HCT116 (cell line): ENCODE measurements around the gene RBM46. TPM values are rescaled to one million over a fixed set of nuclear protein-coding genes. Genes with fewer than 3 reads are reported as not detected.

Experiments
- ATAC-seq: fragments of 200-7000 bp; cut with Tn5 transposase; 2 replicates; pipeline ENCODE4 v1.9.1; 2020; ENCODE audit warnings: mild to moderate bottlenecking, moderate library complexity
- BruUV-seq: library from RNA; stranded (reverse); fragments of 400-500 nt; replicated peaks from 2 replicates; lab custom pipeline; 2021; lab: Mats Ljungman, UMichigan
- CTCF ChIA-PET: fragments of 300-600 bp; sonication (Branson Sonifier 250); formaldehyde crosslinking; loops from one replicate; lab custom pipeline; 2021; ENCODE audit warnings: antibody characterized with exemption; lab: Charles Lee
- POLR2A ChIA-PET: fragments of 300-600, 350-600 bp; sonication (Branson Sonifier 250); formaldehyde crosslinking; loops from one replicate; lab custom pipeline; 2021; ENCODE audit warnings: antibody characterized with exemption; lab: Charles Lee
- RAD21 ChIA-PET, 2 experiments: fragments of 300-600 bp; sonication (Branson Sonifier 250); formaldehyde crosslinking; loops; one replicate each; lab custom pipeline; 2023; ENCODE audit warnings: low total read pairs in 2 of 2; ENCODE audit not compliant: uncharacterized antibody in 2 of 2, unreplicated experiment in 2 of 2, low non-redundant PET in 1 of 2; lab: Charles Lee
- DNase-seq: peaks from one replicate; pipeline ENCODE4 v3.0.0-alpha.2; 2010; ENCODE audit warnings: low read depth, low spot score
- H2AFZ ChIP-seq: fragments of 200-600 bp; shearing (Covaris generic), sonication (generic); 2 replicates; pipeline ENCODE4 v1.6.1; 2017; ENCODE audit warnings: low read depth, mixed run types, mixed read lengths, antibody characterized with exemption, low read length; ENCODE audit not compliant: poor library complexity, severe bottlenecking
- H3K27ac ChIP-seq: 2 replicates; pipeline ENCODE4 v1.5.1; 2012; ENCODE audit warnings: low read depth, low read length
- H3K27me3 ChIP-seq: fragments of 200-600 bp; sonication (generic); 2 replicates; pipeline ENCODE4 v1.6.1; 2016; ENCODE audit warnings: mixed run types, low read length, mixed read lengths; ENCODE audit not compliant: insufficient read depth
- H3K36me3 ChIP-seq, 2 experiments: fragments of 200-500 bp in 1 of 2; fragments of 200-600 bp in 1 of 2; sonication (Bioruptor generic) in 1 of 2; sonication (generic) in 1 of 2; 2 replicates each; pipeline versions ENCODE4 v1.5.1 to v1.6.1; 2014 to 2016; ENCODE audit warnings: low read length in 2 of 2, inconsistent platforms in 1 of 2, mixed read lengths in 1 of 2, mixed run types in 1 of 2; ENCODE audit not compliant: insufficient read depth in 2 of 2, control insufficient read depth in 1 of 2
- H3K4me1 ChIP-seq, 2 experiments: fragments of 200-600 bp in 1 of 2; sonication (generic) in 1 of 2; 2 replicates each; pipeline versions ENCODE4 v1.5.1 to v1.6.1; 2012 to 2017; ENCODE audit warnings: low read length in 2 of 2, inconsistent platforms in 1 of 2, mild to moderate bottlenecking in 1 of 2, mixed read lengths in 1 of 2, mixed run types in 1 of 2, moderate library complexity in 1 of 2; ENCODE audit not compliant: insufficient read depth in 2 of 2, control insufficient read depth in 1 of 2
- H3K4me2 ChIP-seq: fragments of 200-600 bp; sonication (generic); 2 replicates; pipeline ENCODE4 v1.6.1; 2017; ENCODE audit warnings: mixed run types, low read length, mixed read lengths
- H3K4me3 ChIP-seq, 2 experiments: fragments of 200-600 bp in 1 of 2; sonication (generic) in 1 of 2; replicated peaks in 1 of 2; 2 replicates each; pipeline ENCODE4 v1.5.1; 2011 to 2016; ENCODE audit warnings: low read length in 2 of 2, control low read depth in 1 of 2, low read depth in 1 of 2, mild to moderate bottlenecking in 1 of 2, mixed read lengths in 1 of 2, mixed run types in 1 of 2
- H3K79me2 ChIP-seq: fragments of 200-600 bp; sonication (generic); 2 replicates; pipeline ENCODE4 v1.6.1; 2017; ENCODE audit warnings: mild to moderate bottlenecking, mixed run types, low read length, moderate library complexity, mixed read lengths; ENCODE audit not compliant: insufficient read depth
- H3K9ac ChIP-seq: fragments of 200-600 bp; sonication (generic); 2 replicates; pipeline ENCODE4 v1.6.1; 2016; ENCODE audit warnings: low read length, mixed read lengths
- H3K9me2 ChIP-seq: fragments of 200-600 bp; sonication (generic), shearing (Covaris generic); 2 replicates; pipeline ENCODE4 v1.6.1; 2017; ENCODE audit warnings: mixed run types, mild to moderate bottlenecking, moderate library complexity; ENCODE audit not compliant: insufficient read depth
- H3K9me3 ChIP-seq, 2 experiments: fragments of 200-500 bp in 1 of 2; fragments of 200-600 bp in 1 of 2; sonication (Bioruptor generic) in 1 of 2; sonication (generic) in 1 of 2; 2 replicates each; pipeline ENCODE4 v1.6.1; 2014 to 2017; ENCODE audit warnings: low read length in 2 of 2, mixed read lengths in 2 of 2, inconsistent platforms in 1 of 2, low read depth in 1 of 2, mild to moderate bottlenecking in 1 of 2, mixed run types in 1 of 2, moderate library complexity in 1 of 2; ENCODE audit not compliant: control insufficient read depth in 1 of 2, insufficient read depth in 1 of 2
- H4K20me1 ChIP-seq: fragments of 200-600 bp; sonication (generic), shearing (Covaris generic); 2 replicates; pipeline ENCODE4 v1.6.1; 2017; ENCODE audit warnings: mixed run types, mild to moderate bottlenecking, moderate library complexity; ENCODE audit not compliant: insufficient read depth
- CBX3 ChIP-seq: IDR thresholded peaks from 2 replicates; pipeline ENCODE4 v1.6.1; 2012; ENCODE audit warnings: low read depth
- CEBPB ChIP-seq: IDR thresholded peaks from 2 replicates; pipeline ENCODE4 v1.6.1; 2012; ENCODE audit warnings: low read depth
- EGR1 ChIP-seq: IDR thresholded peaks from 2 replicates; pipeline ENCODE4 v1.6.1; 2012; ENCODE audit warnings: low read depth
- ELF1 ChIP-seq: IDR thresholded peaks from 2 replicates; pipeline ENCODE4 v1.6.1; 2012; ENCODE audit warnings: low read depth, borderline replicate concordance
- EZH2 ChIP-seq: fragments of 200-600 bp; sonication (generic); IDR thresholded peaks from 2 replicates; pipeline ENCODE4 v1.6.1; 2017; ENCODE audit warnings: antibody characterized with exemption, mixed run types
- EZH2phosphoT487 ChIP-seq: fragments of 200-600 bp; IDR thresholded peaks from 2 replicates; pipeline ENCODE4 v1.6.1; 2018; ENCODE audit warnings: antibody characterized with exemption, borderline replicate concordance
- FOSL1 ChIP-seq: IDR thresholded peaks from 2 replicates; pipeline ENCODE4 v1.6.1; 2012; ENCODE audit warnings: low read depth
- JUND ChIP-seq: IDR thresholded peaks from 2 replicates; pipeline ENCODE4 v1.6.1; 2012
- POLR2A ChIP-seq: IDR thresholded peaks from 2 replicates; pipeline ENCODE4 v1.7.0; 2011; ENCODE audit warnings: borderline replicate concordance; ENCODE audit not compliant: insufficient read depth, insufficient read length; ENCODE audit errors: extremely low read depth
- RAD21 ChIP-seq: IDR thresholded peaks from 2 replicates; pipeline ENCODE4 v1.6.1; 2012; ENCODE audit warnings: low read depth, mild to moderate bottlenecking
- SIN3A ChIP-seq: IDR thresholded peaks from 2 replicates; pipeline ENCODE4 v1.6.1; 2012; ENCODE audit warnings: low read depth
- SP1 ChIP-seq: IDR thresholded peaks from 2 replicates; pipeline ENCODE4 v1.6.1; 2012; ENCODE audit warnings: low read depth
- SRF ChIP-seq: IDR thresholded peaks from 2 replicates; pipeline ENCODE4 v1.6.1; 2012; ENCODE audit warnings: low read depth
- TCF7L2 ChIP-seq: IDR thresholded peaks from 2 replicates; pipeline ENCODE4 v1.7.0; 2011; ENCODE audit warnings: borderline replicate concordance, inconsistent platforms; ENCODE audit not compliant: insufficient read depth, insufficient read length; ENCODE audit errors: extremely low read depth
- YY1 ChIP-seq: IDR thresholded peaks from 2 replicates; pipeline ENCODE4 v1.6.1; 2011; ENCODE audit warnings: low read length, low read depth, moderate library complexity, mild to moderate bottlenecking; ENCODE audit not compliant: insufficient replicate concordance; ENCODE audit errors: extremely low read depth
- ZFX ChIP-seq: fragments of 450-650 bp; IDR thresholded peaks from 2 replicates; pipeline ENCODE4 v1.6.1; 2017
- intact Hi-C: fragments of 100-400 bp; cut with micrococcal nuclease; formaldehyde crosslinking; loops from 2 replicates; pipeline ENCODE4 v1.10.0; 2022
- total RNA-seq: library from RNA; stranded (reverse); gene quantifications from one replicate; pipeline ENCODE4 v1.2.1, GENCODE V29; 2021; ENCODE audit not compliant: unreplicated experiment
- TF ChIP-seq, protein P1 (sequence below): IDR thresholded peaks from 2 replicates; pipeline ENCODE4 v1.6.1; 2012
- TF ChIP-seq, protein P2 (sequence below), 3 experiments: fragments of 200-600 bp in 1 of 3; sonication (generic) in 1 of 3; IDR thresholded peaks in 2 of 3; conservative IDR thresholded peaks in 1 of 3; 2 replicates each; pipeline ENCODE4 v1.5.1; 2012 to 2017; ENCODE audit warnings: low read depth in 2 of 3, low read length in 2 of 3, antibody characterized with exemption in 1 of 3, borderline replicate concordance in 1 of 3, control low read depth in 1 of 3, mild to moderate bottlenecking in 1 of 3, mixed read lengths in 1 of 3, mixed run types in 1 of 3, moderate library complexity in 1 of 3; ENCODE audit not compliant: insufficient read depth in 1 of 3
- TF ChIP-seq, protein P3 (sequence below): IDR thresholded peaks from 2 replicates; pipeline ENCODE4 v1.6.1; 2012

RBM46 gene
- total RNA-seq, 1 experiment from 2014 or later: 0.39 TPM

DNA sequence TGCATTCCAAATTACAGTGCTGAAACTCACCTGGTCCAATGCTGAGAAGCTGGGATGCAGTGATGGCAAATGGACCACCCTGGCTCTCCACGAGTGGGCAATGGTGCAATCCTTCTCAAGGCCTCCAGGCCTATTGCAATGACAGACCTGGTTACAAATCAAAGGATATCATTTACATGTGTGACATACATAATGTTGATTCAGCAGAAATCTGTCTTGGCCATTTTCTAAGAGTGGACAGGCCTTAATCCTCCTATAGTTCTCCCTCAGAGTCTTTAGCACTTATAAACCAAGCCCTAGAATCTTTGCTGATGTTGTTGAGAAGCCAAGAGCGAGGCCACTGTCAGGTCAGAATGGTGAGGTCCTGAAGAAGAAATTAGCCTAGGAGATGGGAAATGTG is 20.2 kb upstream of the RBM46 start:
- Histone ChIP-seq H2AFZ (no peak overlapping the region), H3K27ac (no peak overlapping the region), H3K79me2 (no peaks in the 10 kb centered on the region), H3K36me3 (no peaks in the 10 kb centered on the region), H3K4me1 (no peaks in the 10 kb centered on the region), H3K4me3 (no peak overlapping the region), H3K9ac (no peak overlapping the region), H3K4me2 (no peak overlapping the region), H4K20me1 (no peaks in the 10 kb centered on the region), H3K27me3 (no peaks in the 10 kb centered on the region), H3K9me2 (no peaks in the 10 kb centered on the region), H3K9me3 (no peaks in the 10 kb centered on the region)
- TF ChIP-seq CBX3 (no peak), EGR1 (no peak), FOSL1 (no peak), SIN3A (no peak), POLR2A (no peak), RAD21 (no peak), TCF7L2 (no peak), YY1 (no peak), EZH2 (no peak), ELF1 (no peak)
- TF ChIP-seq, protein P1, sequence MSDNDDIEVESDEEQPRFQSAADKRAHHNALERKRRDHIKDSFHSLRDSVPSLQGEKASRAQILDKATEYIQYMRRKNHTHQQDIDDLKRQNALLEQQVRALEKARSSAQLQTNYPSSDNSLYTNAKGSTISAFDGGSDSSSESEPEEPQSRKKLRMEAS: no peak
- ChIA-PET RAD21 (no interaction called here), POLR2A (no interaction called here), CTCF (no interaction called here)
- no peak for ATAC-seq
- intact Hi-C loops: no loop called here
- DNase-seq: no peak
- no TSS peak for BruUV-seq

DNA sequence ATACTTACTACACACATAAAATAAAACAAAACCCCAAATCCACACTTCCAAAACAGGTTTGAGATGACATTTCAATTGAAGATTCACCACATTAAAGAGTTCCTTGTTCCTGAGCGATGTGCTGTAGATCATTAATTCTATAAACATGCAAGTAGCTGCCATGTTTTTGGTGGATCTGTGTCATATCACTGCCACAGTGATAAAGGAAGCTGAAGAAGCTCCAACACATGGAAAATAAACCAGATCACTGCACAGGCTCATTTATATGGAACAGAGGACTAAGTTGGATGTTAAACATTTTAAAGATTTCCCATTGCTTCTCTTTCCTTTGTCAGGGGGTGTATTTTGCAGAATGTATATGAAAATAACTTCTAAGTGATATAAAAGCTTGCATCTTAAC is 2.8 kb upstream of the RBM46 start:
- H3K9me3 ChIP-seq: no peaks in the 10 kb centered on the region
- BruUV-seq: no TSS peak
- H3K9me2 ChIP-seq: no peaks in the 10 kb centered on the region
- no peak for ATAC-seq
- H4K20me1 ChIP-seq: no peaks in the 10 kb centered on the region
- DNase-seq: no peak
- H3K27ac ChIP-seq: no peak overlapping the region
- ChIA-PET CTCF (interaction anchor here (0.7 to 2.6 kb wide), 8 partner anchors 11 to 219 kb away, joined by 3 to 33 read pairs (median 4); no protein-coding TSS in a partner anchor), RAD21 (interaction anchor here in 1 of 2 experiments (1.1 kb wide), 1 partner anchor 91 kb away, joined by 3 read pairs; no protein-coding TSS in a partner anchor), POLR2A (no interaction called here)
- H3K4me1 ChIP-seq: no peaks in the 10 kb centered on the region
- intact Hi-C loops: loop anchor here (2.0 kb wide), 5 partner anchors 91 to 227 kb away; partner anchors contain the start of gene PLRG1
- no peaks in the 10 kb centered on the region for H3K79me2 ChIP-seq
- no peak overlapping the region for H2AFZ ChIP-seq
- H3K9ac ChIP-seq: no peak overlapping the region
- TF ChIP-seq TCF7L2 (no peak), EZH2phosphoT487 (no peak), CBX3 (no peak), CEBPB (no peak), SP1 (no peak), SIN3A (no peak), FOSL1 (no peak), ELF1 (no peak), SRF (no peak), ZFX (no peak), JUND (no peak), EGR1 (no peak), POLR2A (no peak)
- TF ChIP-seq, protein P2, sequence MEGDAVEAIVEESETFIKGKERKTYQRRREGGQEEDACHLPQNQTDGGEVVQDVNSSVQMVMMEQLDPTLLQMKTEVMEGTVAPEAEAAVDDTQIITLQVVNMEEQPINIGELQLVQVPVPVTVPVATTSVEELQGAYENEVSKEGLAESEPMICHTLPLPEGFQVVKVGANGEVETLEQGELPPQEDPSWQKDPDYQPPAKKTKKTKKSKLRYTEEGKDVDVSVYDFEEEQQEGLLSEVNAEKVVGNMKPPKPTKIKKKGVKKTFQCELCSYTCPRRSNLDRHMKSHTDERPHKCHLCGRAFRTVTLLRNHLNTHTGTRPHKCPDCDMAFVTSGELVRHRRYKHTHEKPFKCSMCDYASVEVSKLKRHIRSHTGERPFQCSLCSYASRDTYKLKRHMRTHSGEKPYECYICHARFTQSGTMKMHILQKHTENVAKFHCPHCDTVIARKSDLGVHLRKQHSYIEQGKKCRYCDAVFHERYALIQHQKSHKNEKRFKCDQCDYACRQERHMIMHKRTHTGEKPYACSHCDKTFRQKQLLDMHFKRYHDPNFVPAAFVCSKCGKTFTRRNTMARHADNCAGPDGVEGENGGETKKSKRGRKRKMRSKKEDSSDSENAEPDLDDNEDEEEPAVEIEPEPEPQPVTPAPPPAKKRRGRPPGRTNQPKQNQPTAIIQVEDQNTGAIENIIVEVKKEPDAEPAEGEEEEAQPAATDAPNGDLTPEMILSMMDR (IDR thresholded peaks at IDR 0.05 in 2 of 3, conservative IDR thresholded peaks at IDR 0.05 in 1 of 3; ENCODE audit: borderline replicate concordance in 1 of 3, insufficient read depth in 1 of 3, low read depth in 2 of 3, low read length in 2 of 3): no peak
- TF ChIP-seq, protein P3, sequence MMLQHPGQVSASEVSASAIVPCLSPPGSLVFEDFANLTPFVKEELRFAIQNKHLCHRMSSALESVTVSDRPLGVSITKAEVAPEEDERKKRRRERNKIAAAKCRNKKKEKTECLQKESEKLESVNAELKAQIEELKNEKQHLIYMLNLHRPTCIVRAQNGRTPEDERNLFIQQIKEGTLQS: no peak
- TF ChIP-seq, protein P1: no peak
- H3K4me3 ChIP-seq: no peak overlapping the region
- H3K36me3 ChIP-seq: no peaks in the 10 kb centered on the region
- no peak overlapping the region for H3K4me2 ChIP-seq
- no peaks in the 10 kb centered on the region for H3K27me3 ChIP-seq
